ENCODE data around the gene GRK4.
"Not testable (repeated sequence)": the region's sequence is repeated elsewhere in the genome, so short reads cannot be mapped to it uniquely, and the experiment has no call there.

GRK4 gene

DNA sequence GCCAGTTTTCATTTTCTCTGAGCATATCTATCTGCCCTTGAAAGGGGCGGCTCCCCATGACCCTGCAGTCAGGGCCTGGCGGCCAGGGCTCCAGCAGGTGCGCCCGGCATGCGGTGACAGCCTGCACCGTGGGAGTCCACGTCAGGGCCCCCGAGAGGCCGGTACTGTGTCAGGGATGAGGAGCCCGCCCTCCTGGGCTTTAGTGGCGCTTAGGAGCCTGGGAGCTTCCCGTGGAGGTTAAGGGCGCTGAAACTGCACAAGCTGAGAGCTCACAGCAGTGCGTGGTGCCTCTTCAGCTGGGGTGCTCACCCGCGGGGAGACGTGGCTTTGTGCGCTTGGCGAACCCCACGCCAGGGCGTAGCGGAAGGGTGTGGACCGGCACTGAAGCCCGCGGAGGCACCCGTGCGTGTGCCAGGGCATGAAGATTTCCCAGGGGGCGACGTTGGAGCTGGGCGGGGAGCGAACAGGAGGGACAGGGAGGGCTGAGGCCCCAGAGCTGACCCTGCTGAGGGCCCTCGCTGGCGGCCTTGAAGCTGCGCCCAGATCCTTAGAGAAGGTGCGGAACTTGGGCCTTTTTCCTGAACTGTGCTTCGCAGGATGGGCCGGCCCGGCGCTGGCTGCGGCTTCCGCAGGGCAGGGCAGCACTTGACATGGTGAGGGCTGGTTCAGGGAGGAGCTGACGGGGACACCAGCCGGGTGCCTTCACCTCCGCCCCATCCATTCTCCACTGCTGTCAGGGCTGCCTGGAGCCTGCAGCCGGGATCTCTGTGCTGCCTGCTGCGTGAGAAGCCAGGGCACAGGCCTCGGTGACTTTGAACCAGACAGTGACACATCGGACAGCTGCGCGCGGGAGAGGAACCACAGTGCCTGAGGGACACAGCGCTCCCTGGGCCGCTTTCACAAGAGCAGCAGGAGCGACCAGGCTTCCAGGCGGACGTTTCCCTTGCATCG lies 78.1 kb downstream of the GRK4 start:
- H3K9me3 Mint-ChIP-seq, result no peaks in the 10 kb centered on the region
- peaks cover 7% of the 10 kb centered on the region for H3K27me3 Mint-ChIP-seq
- H3K4me1 Mint-ChIP-seq (ENCODE audit: low read depth), result peaks cover 63% of the 10 kb centered on the region
- H3K36me3 Mint-ChIP-seq (ENCODE audit: low read depth), result peaks cover 4% of the 10 kb centered on the region
- H3K27ac Mint-ChIP-seq, result peak overlapping the region; percentile 65
- H3K4me3 Mint-ChIP-seq, result peak overlapping the region; percentile 78

- peak overlapping the region; percentile 36 for H3K27ac Mint-ChIP-seq
- no peaks in the 10 kb centered on the region for H3K9me3 Mint-ChIP-seq
- H3K4me1 Mint-ChIP-seq (ENCODE audit: low read depth), result peaks cover 67% of the 10 kb centered on the region
- peak overlapping the region; percentile 78 for H3K4me3 Mint-ChIP-seq
- H3K36me3 Mint-ChIP-seq (ENCODE audit: low read depth), result peaks cover 4% of the 10 kb centered on the region
- H3K27me3 Mint-ChIP-seq, result peaks cover 5% of the 10 kb centered on the region
Measured at GRCh38 chr4:3042226-3042625, 78.9 kb downstream of the GRK4 start.

- no peaks in the 10 kb centered on the region for H3K9me3 Mint-ChIP-seq
- peaks cover 3% of the 10 kb centered on the region for H3K27me3 Mint-ChIP-seq
- peaks cover 4% of the 10 kb centered on the region for H3K36me3 Mint-ChIP-seq (ENCODE audit: low read depth)
- peak overlapping the region; percentile 48 for H3K27ac Mint-ChIP-seq
- H3K4me1 Mint-ChIP-seq (ENCODE audit: low read depth), result peaks cover 65% of the 10 kb centered on the region
- no peak overlapping the region for H3K4me3 Mint-ChIP-seq
Measured at GRCh38 chr4:3043282-3044020, 80.1 kb downstream of the GRK4 start.

GRCh38 chr4:3044870-3045819 lies 81.8 kb downstream of the GRK4 start:
- Mint-ChIP-seq H3K9me3 (no peaks in the 10 kb centered on the region), H3K4me3 (peak overlapping the region; percentile 60), H3K36me3 (ENCODE audit: low read depth) (peaks cover 4% of the 10 kb centered on the region), H3K4me1 (ENCODE audit: low read depth) (peaks cover 61% of the 10 kb centered on the region), H3K27ac (peak overlapping the region; percentile 80), H3K27me3 (peaks cover 3% of the 10 kb centered on the region)

- Mint-ChIP-seq H3K4me3 (no peak overlapping the region), H3K4me1 (ENCODE audit: low read depth) (peaks cover 56% of the 10 kb centered on the region), H3K9me3 (no peaks in the 10 kb centered on the region), H3K36me3 (ENCODE audit: low read depth) (peaks cover 4% of the 10 kb centered on the region), H3K27ac (no peak overlapping the region), H3K27me3 (peaks cover 3% of the 10 kb centered on the region)
Measured at GRCh38 chr4:3046162-3046561, 82.8 kb downstream of the GRK4 start.

DNA sequence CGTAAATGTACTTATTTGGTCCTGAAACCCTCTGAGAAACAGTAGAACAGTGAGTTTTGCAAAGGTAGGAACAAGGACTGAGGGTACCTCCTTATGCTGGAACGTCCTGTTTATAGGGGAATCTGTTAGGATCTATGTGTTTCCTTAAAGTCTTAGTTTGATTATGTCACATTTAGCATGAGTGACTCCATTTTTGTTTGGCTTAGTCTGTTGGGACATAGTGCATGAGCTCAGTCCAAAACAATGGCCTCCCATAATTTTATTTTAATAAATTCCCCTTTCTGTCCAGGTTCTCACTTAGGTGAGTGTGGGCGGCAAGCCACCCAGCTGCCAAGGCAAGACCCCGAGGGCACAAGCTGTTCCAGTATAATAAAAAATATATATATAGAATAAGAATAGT lies 83.3 kb downstream of the GRK4 start:
- Mint-ChIP-seq H3K27ac (no peak overlapping the region), H3K9me3 (no peaks in the 10 kb centered on the region), H3K4me1 (ENCODE audit: low read depth) (peaks cover 52% of the 10 kb centered on the region), H3K4me3 (no peak overlapping the region), H3K36me3 (ENCODE audit: low read depth) (peaks cover 4% of the 10 kb centered on the region), H3K27me3 (peaks cover 3% of the 10 kb centered on the region)

GRCh38 chr4:3047464-3048286 lies 84.3 kb downstream of the GRK4 start:
- peaks cover 4% of the 10 kb centered on the region for H3K36me3 Mint-ChIP-seq (ENCODE audit: low read depth)
- peak overlapping the region; percentile 61 for H3K27ac Mint-ChIP-seq
- peaks cover 45% of the 10 kb centered on the region for H3K4me1 Mint-ChIP-seq (ENCODE audit: low read depth)
- no peaks in the 10 kb centered on the region for H3K27me3 Mint-ChIP-seq
- H3K4me3 Mint-ChIP-seq, result peak overlapping the region; percentile 43
- H3K9me3 Mint-ChIP-seq, result no peaks in the 10 kb centered on the region

- Mint-ChIP-seq H3K4me1 (ENCODE audit: low read depth) (peaks cover 19% of the 10 kb centered on the region), H3K9me3 (peaks cover 14% of the 10 kb centered on the region)
- H3K27ac Mint-ChIP-seq; H3K27me3 Mint-ChIP-seq; H3K36me3 Mint-ChIP-seq (ENCODE audit: low read depth); H3K4me3 Mint-ChIP-seq: not testable (repeated sequence)
Measured at GRCh38 chr4:3051141-3051897, 87.9 kb downstream of the GRK4 start.

DNA sequence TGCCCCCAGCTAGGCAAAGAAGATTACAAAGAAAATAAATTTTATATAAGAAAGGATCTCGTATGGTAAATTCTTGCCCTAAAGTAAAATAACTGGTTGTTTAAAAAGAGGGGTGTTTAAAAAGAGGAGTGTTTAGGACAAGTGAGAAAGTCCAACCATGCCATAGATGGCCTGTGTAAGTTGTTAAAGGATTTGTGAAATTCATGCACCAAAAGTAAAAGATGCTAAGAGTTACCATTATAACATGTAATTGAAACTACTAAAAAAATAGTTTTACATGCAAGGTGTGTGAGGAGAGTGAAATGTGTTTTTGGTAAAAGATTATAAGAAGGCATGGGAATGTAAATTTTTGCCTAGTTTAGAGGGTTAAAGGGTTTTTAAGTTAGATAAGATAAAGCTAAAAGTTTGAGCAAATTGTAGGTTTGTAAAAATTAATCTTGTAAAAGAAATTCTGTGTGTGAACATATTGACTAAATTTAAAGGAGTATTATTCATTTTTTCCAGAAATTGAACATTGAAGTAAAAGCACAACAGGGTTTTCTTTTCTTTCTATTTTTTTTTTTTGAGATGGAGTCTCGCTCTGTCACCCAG lies 90.9 kb downstream of the GRK4 start:
- Mint-ChIP-seq H3K4me3 (no peak overlapping the region), H3K27me3 (peaks cover 2% of the 10 kb centered on the region), H3K9me3 (peaks cover 18% of the 10 kb centered on the region), H3K27ac (no peak overlapping the region), H3K36me3 (ENCODE audit: low read depth) (peaks cover 10% of the 10 kb centered on the region), H3K4me1 (ENCODE audit: low read depth) (peaks cover 7% of the 10 kb centered on the region)

GRCh38 chr4:3059943-3060342 lies 96.6 kb downstream of the GRK4 start:
- peaks cover 6% of the 10 kb centered on the region for H3K27me3 Mint-ChIP-seq
- H3K4me1 Mint-ChIP-seq (ENCODE audit: low read depth), result peaks cover 7% of the 10 kb centered on the region
- peaks cover 13% of the 10 kb centered on the region for H3K9me3 Mint-ChIP-seq
- H3K36me3 Mint-ChIP-seq (ENCODE audit: low read depth), result peaks cover 5% of the 10 kb centered on the region
- H3K4me3 Mint-ChIP-seq, result no peak overlapping the region
- no peak overlapping the region for H3K27ac Mint-ChIP-seq

DNA sequence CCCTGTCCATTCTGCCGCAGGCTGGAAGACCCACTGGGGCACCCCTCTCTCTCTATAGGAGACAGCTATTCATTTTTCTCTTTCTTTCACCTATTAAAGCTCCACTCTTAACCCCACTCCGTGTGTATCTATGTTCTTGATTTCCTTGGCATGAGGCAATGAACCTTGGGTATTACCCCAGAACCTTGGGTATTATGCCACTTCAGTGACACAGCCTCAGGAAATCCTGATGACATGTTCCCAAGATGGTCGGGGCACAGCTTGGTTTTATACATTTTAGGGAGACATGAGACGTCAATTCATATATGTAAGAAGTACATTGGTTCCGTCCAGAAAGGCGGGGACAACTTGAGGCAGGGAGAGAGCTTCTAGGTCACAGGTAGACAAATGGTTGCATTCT lies 97.6 kb downstream of the GRK4 start:
- Mint-ChIP-seq H3K36me3 (ENCODE audit: low read depth) (peaks cover 5% of the 10 kb centered on the region), H3K9me3 (peaks cover 12% of the 10 kb centered on the region), H3K4me3 (no peak overlapping the region), H3K4me1 (ENCODE audit: low read depth) (peaks cover 7% of the 10 kb centered on the region), H3K27me3 (peaks cover 10% of the 10 kb centered on the region), H3K27ac (no peak overlapping the region)

DNA sequence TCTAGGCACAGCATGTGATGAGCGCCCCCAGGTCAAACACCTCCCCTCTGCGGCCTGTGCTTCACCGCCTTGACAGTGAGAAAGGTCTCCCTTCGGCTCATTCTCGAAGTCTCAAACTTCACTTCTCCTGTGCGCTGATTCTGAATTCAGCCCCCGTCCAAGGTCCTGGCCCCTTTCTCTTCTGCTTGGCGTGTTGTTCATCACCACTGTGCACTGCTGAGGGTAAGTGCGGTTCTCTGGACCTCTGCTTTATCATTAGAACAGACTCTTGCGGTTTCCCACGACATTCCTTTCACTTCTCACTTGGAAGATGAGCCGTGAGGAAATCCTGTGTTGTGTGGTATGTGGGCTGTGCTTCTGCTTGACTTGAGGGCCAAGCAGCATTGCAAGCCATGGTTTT lies 99.1 kb downstream of the GRK4 start:
- H3K36me3 Mint-ChIP-seq (ENCODE audit: low read depth), result no peaks in the 10 kb centered on the region
- no peak overlapping the region for H3K4me3 Mint-ChIP-seq

DNA sequence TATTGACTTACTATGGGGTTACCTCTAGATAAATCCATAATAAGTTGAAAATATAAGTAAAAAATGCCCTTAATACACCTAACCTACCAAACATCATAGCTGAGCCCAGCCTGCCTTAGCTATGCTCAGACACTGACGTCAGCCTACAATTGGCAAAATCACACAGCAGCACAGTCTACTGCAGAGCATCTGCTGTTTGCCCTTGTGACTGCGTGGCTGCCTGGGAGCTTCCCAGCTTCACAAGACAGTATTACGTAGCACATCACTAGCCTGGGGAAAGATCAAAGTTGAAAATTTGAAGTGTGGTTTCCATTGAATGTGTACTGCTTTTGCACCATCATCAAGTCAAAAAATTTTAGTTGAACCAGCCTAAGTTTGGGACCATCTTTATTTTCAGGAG lies 102.2 kb downstream of the GRK4 start:
- Mint-ChIP-seq H3K4me1 (ENCODE audit: low read depth) (no peaks in the 10 kb centered on the region), H3K9me3 (peaks cover 5% of the 10 kb centered on the region), H3K36me3 (ENCODE audit: low read depth) (no peaks in the 10 kb centered on the region), H3K4me3 (no peak overlapping the region), H3K27ac (no peak overlapping the region), H3K27me3 (peaks cover 7% of the 10 kb centered on the region)

More for the DNA sequence above, 99.1 kb downstream of the GRK4 start:
- no peak overlapping the region for H3K27ac Mint-ChIP-seq
- H3K4me1 Mint-ChIP-seq (ENCODE audit: low read depth), result peaks cover 7% of the 10 kb centered on the region
- H3K9me3 Mint-ChIP-seq, result peaks cover 5% of the 10 kb centered on the region
- peaks cover 10% of the 10 kb centered on the region for H3K27me3 Mint-ChIP-seq
